ENCODE measurements around the gene TMEM117.

DNA sequence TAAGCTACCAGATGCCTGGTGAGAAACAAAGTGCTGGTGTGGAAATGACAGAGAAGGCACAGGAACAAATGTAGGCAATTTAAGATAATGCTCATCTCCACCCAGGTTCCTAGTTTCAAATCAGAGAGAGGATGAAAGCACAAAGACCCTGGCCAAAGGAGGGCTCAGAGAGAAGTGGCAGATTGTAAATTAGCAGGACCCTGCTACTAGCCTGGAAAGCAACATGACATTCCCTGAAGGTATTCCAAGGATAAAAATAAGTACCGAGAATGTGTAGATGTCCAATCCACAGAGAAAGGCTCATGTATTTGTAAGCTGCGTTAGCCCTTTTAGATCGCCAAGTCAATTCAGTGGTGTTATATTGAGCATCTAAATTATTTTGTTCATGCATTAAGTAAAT is 324.0 kb downstream of the TMEM117 start:
- TF ChIP-seq, protein P1, sequence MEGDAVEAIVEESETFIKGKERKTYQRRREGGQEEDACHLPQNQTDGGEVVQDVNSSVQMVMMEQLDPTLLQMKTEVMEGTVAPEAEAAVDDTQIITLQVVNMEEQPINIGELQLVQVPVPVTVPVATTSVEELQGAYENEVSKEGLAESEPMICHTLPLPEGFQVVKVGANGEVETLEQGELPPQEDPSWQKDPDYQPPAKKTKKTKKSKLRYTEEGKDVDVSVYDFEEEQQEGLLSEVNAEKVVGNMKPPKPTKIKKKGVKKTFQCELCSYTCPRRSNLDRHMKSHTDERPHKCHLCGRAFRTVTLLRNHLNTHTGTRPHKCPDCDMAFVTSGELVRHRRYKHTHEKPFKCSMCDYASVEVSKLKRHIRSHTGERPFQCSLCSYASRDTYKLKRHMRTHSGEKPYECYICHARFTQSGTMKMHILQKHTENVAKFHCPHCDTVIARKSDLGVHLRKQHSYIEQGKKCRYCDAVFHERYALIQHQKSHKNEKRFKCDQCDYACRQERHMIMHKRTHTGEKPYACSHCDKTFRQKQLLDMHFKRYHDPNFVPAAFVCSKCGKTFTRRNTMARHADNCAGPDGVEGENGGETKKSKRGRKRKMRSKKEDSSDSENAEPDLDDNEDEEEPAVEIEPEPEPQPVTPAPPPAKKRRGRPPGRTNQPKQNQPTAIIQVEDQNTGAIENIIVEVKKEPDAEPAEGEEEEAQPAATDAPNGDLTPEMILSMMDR (IDR thresholded peaks at IDR 0.05) = no peak
- TF ChIP-seq POLR2A (IDR thresholded peaks at IDR 0.05) = no peak

All from stomach (tissue), 4 donors.